ENCODE measurements around the gene PSG2.
"Not testable (repeated sequence)": the region's sequence is repeated elsewhere in the genome, so short reads cannot be mapped to it uniquely, and the experiment has no call there.

PSG2 gene

GRCh38 chr19:43077881-43078280, 4.6 kb downstream of the PSG2 start:
- DNase-seq (ENCODE audit: low read depth), result peak; percentile 37

GRCh38 chr19:43062418-43062817, 20.1 kb downstream of the PSG2 start:
- not testable (repeated sequence) for DNase-seq (ENCODE audit: low read depth)

DNA sequence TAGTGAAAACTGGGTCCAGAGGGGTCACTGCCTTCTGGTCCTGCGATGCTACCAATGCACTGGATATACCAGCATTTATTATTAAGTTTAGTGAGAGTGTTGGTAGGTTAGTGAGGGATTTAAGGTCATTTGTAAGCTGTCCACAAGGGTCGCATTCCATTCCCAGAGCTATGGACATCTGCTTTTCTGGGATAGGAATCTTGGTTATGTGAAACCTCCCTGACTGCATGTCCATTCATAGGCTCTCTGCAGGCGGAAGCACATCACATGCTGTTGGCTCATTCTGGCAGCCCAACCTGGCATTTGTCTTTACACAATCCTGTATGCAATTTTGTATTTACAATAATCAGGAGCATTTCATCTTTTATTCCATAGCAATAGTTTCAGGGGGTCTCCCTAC, 21.2 kb downstream of the PSG2 start:
- DNase-seq (ENCODE audit: low read depth), result not testable (repeated sequence)

- not testable (repeated sequence) for DNase-seq (ENCODE audit: low read depth)
Measured at GRCh38 chr19:43060254-43060653, 22.2 kb downstream of the PSG2 start.

DNA sequence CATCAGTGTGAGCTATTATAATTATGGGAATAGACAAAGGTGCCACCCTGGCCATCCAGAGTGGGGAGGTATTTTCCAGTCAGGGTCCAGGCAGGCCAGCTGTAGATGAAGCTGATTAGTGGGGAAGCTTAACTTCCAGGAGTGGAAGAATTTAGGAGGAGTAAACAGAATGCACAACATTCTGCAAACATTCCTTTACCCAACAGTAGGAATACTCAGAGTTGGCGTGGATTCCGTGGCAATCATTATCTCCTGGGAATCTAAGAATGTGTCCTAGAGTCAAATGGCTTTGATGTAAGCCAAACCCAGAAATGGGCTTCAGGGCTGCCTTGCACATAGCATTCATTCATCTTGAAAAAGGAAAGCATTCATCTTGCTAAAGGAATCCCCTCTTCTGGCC, 23.0 kb downstream of the PSG2 start:
- DNase-seq (ENCODE audit: low read depth), result not testable (repeated sequence)

- DNase-seq (ENCODE audit: low read depth), result not testable (repeated sequence)
Measured at GRCh38 chr19:43058440-43058839, 24.1 kb downstream of the PSG2 start.

DNA sequence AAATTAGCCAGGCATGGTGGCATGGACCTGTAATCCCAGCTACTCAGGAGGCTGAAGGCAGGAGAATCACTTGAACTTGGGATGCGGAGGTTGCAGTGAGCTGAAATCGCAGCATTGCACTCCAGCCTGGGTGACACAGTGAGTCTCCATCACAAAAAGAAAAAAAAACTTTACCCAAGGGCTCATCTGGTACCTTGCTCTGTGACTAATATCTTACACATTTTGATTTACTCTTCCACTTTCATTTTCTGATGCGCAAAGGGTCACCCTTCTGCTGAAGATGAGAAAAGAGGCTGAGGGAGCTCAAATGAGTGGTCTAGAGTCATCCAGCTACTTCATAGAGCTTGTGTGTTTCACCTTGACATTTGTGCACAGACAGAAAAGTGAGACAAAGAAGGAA, 34.5 kb downstream of the PSG2 start:
- DNase-seq (ENCODE audit: low read depth), result not testable (repeated sequence)

GRCh38 chr19:43046578-43046977, 35.9 kb downstream of the PSG2 start:
- not testable (repeated sequence) for DNase-seq (ENCODE audit: low read depth)

DNA sequence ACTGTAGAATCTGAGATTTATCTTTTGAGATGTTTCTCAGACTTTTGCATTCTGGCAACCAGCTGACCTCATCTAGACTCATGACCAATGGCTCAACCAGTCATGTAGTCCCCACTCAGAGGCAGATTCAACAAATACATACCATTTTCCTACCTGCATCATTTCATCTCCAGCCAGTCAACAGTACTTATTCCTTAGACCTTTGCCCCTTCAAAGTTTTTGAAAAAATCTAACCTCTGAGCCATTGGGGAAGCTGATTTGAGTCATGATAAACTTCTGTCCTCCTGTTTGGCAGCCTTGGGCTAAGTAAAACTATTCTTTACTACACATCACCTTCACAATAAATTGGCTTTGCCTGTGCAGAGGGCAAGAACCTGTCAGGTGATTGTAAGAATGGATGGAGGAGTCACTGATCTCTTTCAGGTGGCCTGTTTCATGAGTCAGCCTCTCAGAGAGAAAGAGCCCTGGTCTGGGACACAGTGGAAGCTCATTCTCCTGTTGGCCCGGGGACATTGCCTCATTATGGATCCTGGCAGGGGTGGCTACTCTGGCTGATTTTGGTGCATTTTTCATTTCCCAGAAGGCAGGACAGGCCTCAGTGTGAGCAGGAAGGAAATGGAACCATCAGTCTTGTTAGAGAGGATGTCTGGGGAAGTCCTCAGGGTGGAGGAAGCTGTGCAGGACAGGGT, 38.9 kb downstream of the PSG2 start:
- not testable (repeated sequence) for DNase-seq (ENCODE audit: low read depth)

DNA sequence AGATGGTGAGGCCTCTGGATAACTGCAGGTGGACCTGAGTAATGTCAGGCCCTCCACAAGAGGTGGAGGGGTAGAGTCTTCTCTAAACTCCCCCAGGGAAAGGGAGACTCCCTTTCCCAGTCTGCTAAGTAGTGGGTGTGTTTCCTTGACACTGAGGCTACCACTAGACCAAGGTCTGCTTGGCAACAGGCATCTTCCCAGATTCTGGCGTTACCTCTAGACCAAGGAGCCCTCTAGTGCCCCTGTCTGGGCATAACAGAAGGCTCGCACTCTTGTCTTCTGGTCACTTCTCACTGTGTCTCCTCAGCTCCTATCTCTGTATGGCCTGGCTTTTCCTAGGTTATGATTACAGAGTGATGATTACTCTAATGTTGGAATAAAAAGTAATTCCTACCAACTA, 50.9 kb downstream of the PSG2 start:
- peak; percentile 12 for DNase-seq (ENCODE audit: low read depth)

DNA sequence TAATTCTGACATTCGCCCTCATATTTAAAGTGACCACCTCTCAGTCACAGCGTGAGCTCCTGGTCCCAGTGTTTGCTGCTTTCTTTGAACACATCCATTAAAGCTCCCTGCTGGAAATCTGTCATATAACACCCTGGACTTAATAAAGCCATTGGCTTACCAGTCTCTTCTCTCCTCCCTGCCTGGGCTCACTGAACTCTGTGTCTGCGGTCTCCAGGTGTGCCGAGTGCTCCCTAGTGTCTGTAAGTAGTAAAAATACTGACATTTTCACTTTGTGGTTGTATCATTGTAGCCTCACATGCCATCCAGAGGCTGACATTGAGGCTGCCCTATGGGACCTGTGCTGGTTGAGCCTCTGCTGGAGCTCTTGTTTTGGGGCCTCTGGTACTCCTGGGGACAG, 53.6 kb downstream of the PSG2 start:
- DNase-seq (ENCODE audit: low read depth), result no peak

DNA sequence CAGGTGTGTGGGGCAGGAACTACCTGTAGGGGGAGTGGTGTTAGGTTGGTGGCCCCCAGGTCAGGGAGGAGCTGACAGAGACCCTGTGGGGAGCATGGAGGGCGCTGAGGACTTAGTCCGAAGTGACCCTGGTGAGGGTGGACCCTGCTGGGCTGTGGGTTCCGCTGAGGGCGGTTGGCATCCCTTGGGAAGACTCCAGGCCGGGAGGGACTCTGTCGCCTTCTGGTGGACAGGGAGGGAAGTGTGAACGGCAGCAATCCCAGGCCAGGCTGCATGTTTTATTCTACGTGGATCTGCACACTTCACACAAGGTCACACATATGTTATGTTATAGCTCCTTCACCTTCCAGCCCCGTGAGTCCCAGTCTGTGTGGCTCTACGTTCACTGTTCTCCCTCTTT, 54.5 kb downstream of the PSG2 start:
- not testable (repeated sequence) for DNase-seq (ENCODE audit: low read depth)

GRCh38 chr19:43027061-43027460, 55.4 kb downstream of the PSG2 start:
- DNase-seq (ENCODE audit: low read depth), result not testable (repeated sequence)

- not testable (repeated sequence) for DNase-seq (ENCODE audit: low read depth)
Measured at GRCh38 chr19:43026369-43026768, 56.1 kb downstream of the PSG2 start, which contains the start of gene PSG11. Gene PSG11, minus strand, starts transcription at chr19:43026469. Its CDS starts 97 bp downstream, at chr19:43026372.

DNA sequence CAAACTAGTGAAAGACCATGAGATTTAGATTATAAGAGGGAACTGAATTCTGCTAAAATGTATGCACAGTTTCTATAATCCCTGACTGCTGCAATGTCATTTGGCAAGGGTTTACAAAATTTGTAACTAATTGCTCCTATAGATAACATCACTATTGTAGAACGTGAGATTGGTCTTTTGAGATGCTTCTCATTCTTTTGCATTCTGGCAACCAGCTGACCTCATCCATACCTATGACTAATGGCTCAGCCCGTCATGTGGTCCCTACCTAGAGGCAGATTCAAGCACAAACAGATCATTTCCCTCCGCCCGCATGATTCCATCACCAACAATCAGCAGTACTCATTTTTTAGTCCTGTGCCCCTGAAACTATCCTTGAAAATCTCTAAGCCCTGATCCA, 60.4 kb downstream of the PSG2 start:
- peak; percentile 18 for DNase-seq (ENCODE audit: low read depth)

- peak; percentile 50 for DNase-seq (ENCODE audit: low read depth)
Measured at GRCh38 chr19:43021629-43022028, 60.9 kb downstream of the PSG2 start.

DNA sequence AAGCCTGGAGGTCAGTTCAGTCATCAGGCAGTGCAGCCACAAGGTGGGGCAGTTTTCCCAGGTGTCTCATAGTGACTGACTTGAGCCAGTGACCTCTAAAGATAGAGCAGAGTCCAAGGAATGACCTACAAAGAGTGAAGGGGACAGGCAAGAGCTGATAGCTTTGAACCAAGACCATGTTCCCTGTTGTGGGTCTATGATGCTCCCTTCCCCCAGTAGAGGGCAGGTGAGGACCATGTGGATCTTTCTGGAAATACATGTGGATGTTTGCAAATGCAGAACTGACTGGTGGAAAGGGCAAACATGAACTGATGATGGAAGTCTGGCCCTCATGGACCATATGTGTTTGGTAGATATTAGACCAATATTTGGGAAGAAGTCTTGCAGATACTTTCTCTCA, 62.9 kb downstream of the PSG2 start:
- DNase-seq (ENCODE audit: low read depth), result peak; percentile 0

All from stromal cell of bone marrow (primary cell).